Measurements from ENCODE around the gene OXGR1.

OXGR1 gene

GRCh38 chr13:97020689-97021240, 26.5 kb upstream of the OXGR1 start:
- H3K36me3 ChIP-seq (ENCODE audit: control insufficient read depth, insufficient read depth, low read length), result no peaks in the 10 kb centered on the region
- H3K4me1 ChIP-seq (ENCODE audit: control insufficient read depth, insufficient read depth, low read length, poor library complexity, severe bottlenecking), result no peaks in the 10 kb centered on the region
- H3K27ac ChIP-seq (ENCODE audit: insufficient read depth, low read length, poor library complexity, severe bottlenecking), result no peak overlapping the region
- no peaks in the 10 kb centered on the region for H3K9me3 ChIP-seq (ENCODE audit: control insufficient read depth, low read length)
- H3K4me3 ChIP-seq (ENCODE audit: insufficient read depth, low read depth, low read length, poor library complexity, severe bottlenecking), result no peak overlapping the region
- no peak for DNase-seq
- no peaks in the 10 kb centered on the region for H3K27me3 ChIP-seq (replicated peaks; ENCODE audit: control insufficient read depth, insufficient read depth, low read length, poor library complexity, severe bottlenecking)

- no peak overlapping the region for H3K27ac ChIP-seq (ENCODE audit: insufficient read depth, low read length, poor library complexity, severe bottlenecking)
- H3K36me3 ChIP-seq (ENCODE audit: control insufficient read depth, insufficient read depth, low read length), result no peaks in the 10 kb centered on the region
- no peaks in the 10 kb centered on the region for H3K4me1 ChIP-seq (ENCODE audit: control insufficient read depth, insufficient read depth, low read length, poor library complexity, severe bottlenecking)
- no peak for DNase-seq
- H3K9me3 ChIP-seq (ENCODE audit: control insufficient read depth, low read length), result no peaks in the 10 kb centered on the region
- H3K27me3 ChIP-seq (replicated peaks; ENCODE audit: control insufficient read depth, insufficient read depth, low read length, poor library complexity, severe bottlenecking), result no peaks in the 10 kb centered on the region
- H3K4me3 ChIP-seq (ENCODE audit: insufficient read depth, low read depth, low read length, poor library complexity, severe bottlenecking), result no peak overlapping the region
These were observed 25.9 kb upstream of the OXGR1 start for GRCh38 chr13:97020194-97020593.

GRCh38 chr13:97019236-97019635, 25.0 kb upstream of the OXGR1 start:
- H3K36me3 ChIP-seq (ENCODE audit: control insufficient read depth, insufficient read depth, low read length), result no peaks in the 10 kb centered on the region
- no peak overlapping the region for H3K27ac ChIP-seq (ENCODE audit: insufficient read depth, low read length, poor library complexity, severe bottlenecking)
- H3K9me3 ChIP-seq (ENCODE audit: control insufficient read depth, low read length), result no peaks in the 10 kb centered on the region
- no peak overlapping the region for H3K4me3 ChIP-seq (ENCODE audit: insufficient read depth, low read depth, low read length, poor library complexity, severe bottlenecking)
- H3K27me3 ChIP-seq (replicated peaks; ENCODE audit: control insufficient read depth, insufficient read depth, low read length, poor library complexity, severe bottlenecking), result no peaks in the 10 kb centered on the region
- no peaks in the 10 kb centered on the region for H3K4me1 ChIP-seq (ENCODE audit: control insufficient read depth, insufficient read depth, low read length, poor library complexity, severe bottlenecking)
- no peak for DNase-seq

GRCh38 chr13:97018029-97018819, 23.9 kb upstream of the OXGR1 start:
- Histone ChIP-seq H3K4me3 (ENCODE audit: insufficient read depth, low read depth, low read length, poor library complexity, severe bottlenecking) (no peak overlapping the region), H3K27me3 (replicated peaks; ENCODE audit: control insufficient read depth, insufficient read depth, low read length, poor library complexity, severe bottlenecking) (no peaks in the 10 kb centered on the region), H3K27ac (ENCODE audit: insufficient read depth, low read length, poor library complexity, severe bottlenecking) (no peak overlapping the region), H3K36me3 (ENCODE audit: control insufficient read depth, insufficient read depth, low read length) (no peaks in the 10 kb centered on the region), H3K9me3 (ENCODE audit: control insufficient read depth, low read length) (no peaks in the 10 kb centered on the region), H3K4me1 (ENCODE audit: control insufficient read depth, insufficient read depth, low read length, poor library complexity, severe bottlenecking) (no peaks in the 10 kb centered on the region)
- peak in 2 of 3 donors; percentile 1 to 8 for DNase-seq

GRCh38 chr13:97017322-97017721, 23.0 kb upstream of the OXGR1 start:
- no peaks in the 10 kb centered on the region for H3K36me3 ChIP-seq (ENCODE audit: control insufficient read depth, insufficient read depth, low read length)
- no peak overlapping the region for H3K27ac ChIP-seq (ENCODE audit: insufficient read depth, low read length, poor library complexity, severe bottlenecking)
- no peaks in the 10 kb centered on the region for H3K27me3 ChIP-seq (replicated peaks; ENCODE audit: control insufficient read depth, insufficient read depth, low read length, poor library complexity, severe bottlenecking)
- no peaks in the 10 kb centered on the region for H3K9me3 ChIP-seq (ENCODE audit: control insufficient read depth, low read length)
- H3K4me3 ChIP-seq (ENCODE audit: insufficient read depth, low read depth, low read length, poor library complexity, severe bottlenecking), result no peak overlapping the region
- H3K4me1 ChIP-seq (ENCODE audit: control insufficient read depth, insufficient read depth, low read length, poor library complexity, severe bottlenecking), result no peaks in the 10 kb centered on the region
- no peak for DNase-seq

GRCh38 chr13:97015661-97016350, 21.5 kb upstream of the OXGR1 start:
- Histone ChIP-seq H3K4me3 (ENCODE audit: insufficient read depth, low read depth, low read length, poor library complexity, severe bottlenecking) (no peak overlapping the region), H3K4me1 (ENCODE audit: control insufficient read depth, insufficient read depth, low read length, poor library complexity, severe bottlenecking) (no peaks in the 10 kb centered on the region), H3K27ac (ENCODE audit: insufficient read depth, low read length, poor library complexity, severe bottlenecking) (no peak overlapping the region), H3K9me3 (ENCODE audit: control insufficient read depth, low read length) (no peaks in the 10 kb centered on the region), H3K27me3 (replicated peaks; ENCODE audit: control insufficient read depth, insufficient read depth, low read length, poor library complexity, severe bottlenecking) (no peaks in the 10 kb centered on the region), H3K36me3 (ENCODE audit: control insufficient read depth, insufficient read depth, low read length) (no peaks in the 10 kb centered on the region)
- DNase-seq, result peak in 1 of 3 donors; percentile 16

GRCh38 chr13:97012251-97013048, 18.2 kb upstream of the OXGR1 start:
- Histone ChIP-seq H3K4me3 (ENCODE audit: insufficient read depth, low read depth, low read length, poor library complexity, severe bottlenecking) (no peak overlapping the region), H3K36me3 (ENCODE audit: control insufficient read depth, insufficient read depth, low read length) (no peaks in the 10 kb centered on the region), H3K9me3 (ENCODE audit: control insufficient read depth, low read length) (no peaks in the 10 kb centered on the region), H3K27me3 (replicated peaks; ENCODE audit: control insufficient read depth, insufficient read depth, low read length, poor library complexity, severe bottlenecking) (no peaks in the 10 kb centered on the region), H3K27ac (ENCODE audit: insufficient read depth, low read length, poor library complexity, severe bottlenecking) (no peak overlapping the region), H3K4me1 (ENCODE audit: control insufficient read depth, insufficient read depth, low read length, poor library complexity, severe bottlenecking) (no peaks in the 10 kb centered on the region)
- no peak for DNase-seq

- Histone ChIP-seq H3K4me3 (ENCODE audit: insufficient read depth, low read depth, low read length, poor library complexity, severe bottlenecking) (no peak overlapping the region), H3K9me3 (ENCODE audit: control insufficient read depth, low read length) (no peaks in the 10 kb centered on the region), H3K36me3 (ENCODE audit: control insufficient read depth, insufficient read depth, low read length) (no peaks in the 10 kb centered on the region), H3K4me1 (ENCODE audit: control insufficient read depth, insufficient read depth, low read length, poor library complexity, severe bottlenecking) (no peaks in the 10 kb centered on the region), H3K27me3 (replicated peaks; ENCODE audit: control insufficient read depth, insufficient read depth, low read length, poor library complexity, severe bottlenecking) (no peaks in the 10 kb centered on the region), H3K27ac (ENCODE audit: insufficient read depth, low read length, poor library complexity, severe bottlenecking) (no peak overlapping the region)
- no peak for DNase-seq
These were observed 17.3 kb upstream of the OXGR1 start for GRCh38 chr13:97011446-97012131.

GRCh38 chr13:97008643-97009042, 14.4 kb upstream of the OXGR1 start:
- Histone ChIP-seq H3K36me3 (ENCODE audit: control insufficient read depth, insufficient read depth, low read length) (no peaks in the 10 kb centered on the region), H3K4me3 (ENCODE audit: insufficient read depth, low read depth, low read length, poor library complexity, severe bottlenecking) (no peak overlapping the region), H3K4me1 (ENCODE audit: control insufficient read depth, insufficient read depth, low read length, poor library complexity, severe bottlenecking) (no peaks in the 10 kb centered on the region), H3K27ac (ENCODE audit: insufficient read depth, low read length, poor library complexity, severe bottlenecking) (no peak overlapping the region), H3K27me3 (replicated peaks; ENCODE audit: control insufficient read depth, insufficient read depth, low read length, poor library complexity, severe bottlenecking) (no peaks in the 10 kb centered on the region), H3K9me3 (ENCODE audit: control insufficient read depth, low read length) (no peaks in the 10 kb centered on the region)
- no peak for DNase-seq
